ENCODE data around the gene CELSR2. TPM values are rescaled to one million over a fixed set of nuclear protein-coding genes. Genes with fewer than 3 reads are reported as not detected.
A peak's percentile ranks its signal among the peaks of the same experiment; 100 is the strongest.

Gene CELSR2
- polyA plus RNA-seq, 2 of the 4 experiments (the other 2 are of a cell fraction), result 2.5 to 5.9 TPM

DNA sequence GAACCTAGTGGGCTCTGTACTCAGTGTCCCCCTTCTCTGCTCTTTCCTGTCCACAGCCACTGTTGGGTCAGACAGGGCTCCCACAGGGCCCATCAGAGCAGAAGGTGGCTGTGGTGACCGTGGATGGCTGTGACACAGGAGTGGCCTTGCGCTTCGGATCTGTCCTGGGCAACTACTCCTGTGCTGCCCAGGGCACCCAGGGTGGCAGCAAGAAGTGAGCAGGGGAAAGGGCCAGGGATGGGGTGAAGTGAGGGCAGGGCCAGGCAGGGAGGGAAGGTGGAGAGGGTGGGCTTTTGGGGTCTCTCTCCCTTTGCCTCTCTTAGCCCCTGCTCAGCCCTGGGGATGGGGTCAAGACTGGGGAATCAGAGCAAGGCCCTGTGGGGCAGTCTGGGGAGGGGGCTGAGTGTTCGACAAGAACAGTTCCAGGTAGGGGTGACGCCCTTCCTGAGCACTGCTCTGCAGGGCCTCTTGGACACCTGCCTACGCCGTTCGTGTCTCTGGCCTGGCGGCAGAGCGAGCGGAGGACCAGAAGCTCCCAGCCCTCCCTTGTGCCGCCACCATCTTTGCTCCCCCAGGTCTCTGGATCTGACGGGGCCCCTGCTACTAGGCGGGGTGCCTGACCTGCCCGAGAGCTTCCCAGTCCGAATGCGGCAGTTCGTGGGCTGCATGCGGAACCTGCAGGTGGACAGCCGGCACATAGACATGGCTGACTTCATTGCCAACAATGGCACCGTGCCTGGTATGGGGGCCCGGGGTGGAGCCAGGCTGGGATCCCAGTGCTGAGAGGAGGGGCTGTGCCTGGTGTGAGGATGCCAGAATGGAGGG, 13.1 kb downstream of the CELSR2 start:
- no peak overlapping the region for H3K4me2 ChIP-seq
- DNase-seq (ENCODE audit: low read depth in 1 of 2, low spot score in 1 of 2) (no peak), ATAC-seq (no peak), FAIRE-seq (no peak)
- H3K4me3 ChIP-seq, result no peak overlapping the region
- H3K9me3 ChIP-seq, result no peaks in the 10 kb centered on the region
- TF ChIP-seq RFX5 (IDR thresholded peaks at IDR 0.05) (no peak), MYC (IDR thresholded peaks at IDR 0.05; ENCODE audit: borderline replicate concordance, low read length) (no peak), KDM1A (IDR thresholded peaks at IDR 0.05; ENCODE audit: low read depth) (no peak), TP53 (CRISPR knock-in tag; IDR thresholded peaks at IDR 0.05) (no peak), HOXB5 (CRISPR knock-in tag; IDR thresholded peaks at IDR 0.05) (no peak), RCOR1 (IDR thresholded peaks at IDR 0.05; ENCODE audit: low read depth, low read length) (no peak), ZNF302 (CRISPR knock-in tag; IDR thresholded peaks at IDR 0.05) (no peak), CBX8 (IDR thresholded peaks at IDR 0.05) (no peak), HEYL (CRISPR knock-in tag; IDR thresholded peaks at IDR 0.05) (no peak), NPAS2 (CRISPR knock-in tag; IDR thresholded peaks at IDR 0.05; ENCODE audit: borderline replicate concordance) (no peak)
- TF ChIP-seq, protein P1, sequence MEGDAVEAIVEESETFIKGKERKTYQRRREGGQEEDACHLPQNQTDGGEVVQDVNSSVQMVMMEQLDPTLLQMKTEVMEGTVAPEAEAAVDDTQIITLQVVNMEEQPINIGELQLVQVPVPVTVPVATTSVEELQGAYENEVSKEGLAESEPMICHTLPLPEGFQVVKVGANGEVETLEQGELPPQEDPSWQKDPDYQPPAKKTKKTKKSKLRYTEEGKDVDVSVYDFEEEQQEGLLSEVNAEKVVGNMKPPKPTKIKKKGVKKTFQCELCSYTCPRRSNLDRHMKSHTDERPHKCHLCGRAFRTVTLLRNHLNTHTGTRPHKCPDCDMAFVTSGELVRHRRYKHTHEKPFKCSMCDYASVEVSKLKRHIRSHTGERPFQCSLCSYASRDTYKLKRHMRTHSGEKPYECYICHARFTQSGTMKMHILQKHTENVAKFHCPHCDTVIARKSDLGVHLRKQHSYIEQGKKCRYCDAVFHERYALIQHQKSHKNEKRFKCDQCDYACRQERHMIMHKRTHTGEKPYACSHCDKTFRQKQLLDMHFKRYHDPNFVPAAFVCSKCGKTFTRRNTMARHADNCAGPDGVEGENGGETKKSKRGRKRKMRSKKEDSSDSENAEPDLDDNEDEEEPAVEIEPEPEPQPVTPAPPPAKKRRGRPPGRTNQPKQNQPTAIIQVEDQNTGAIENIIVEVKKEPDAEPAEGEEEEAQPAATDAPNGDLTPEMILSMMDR (IDR thresholded peaks at IDR 0.05), result no peak
- no peak overlapping the region for H3K27ac ChIP-seq
- ChIA-PET POLR2A (no interaction called here), CTCF (interaction anchor here (0.6 to 4.1 kb wide), 11 partner anchors 9 to 270 kb away, joined by 3 to 69 read pairs (median 5); partner anchors contain the start of gene SORT1)
- H3K4me1 ChIP-seq, result no peaks in the 10 kb centered on the region; the same call in 2 of the 3 replicates
- 84% methylated on average over 7 of the region's 22 CpGs for WGBS (ENCODE audit: missing lambda C conversion rate)

DNA sequence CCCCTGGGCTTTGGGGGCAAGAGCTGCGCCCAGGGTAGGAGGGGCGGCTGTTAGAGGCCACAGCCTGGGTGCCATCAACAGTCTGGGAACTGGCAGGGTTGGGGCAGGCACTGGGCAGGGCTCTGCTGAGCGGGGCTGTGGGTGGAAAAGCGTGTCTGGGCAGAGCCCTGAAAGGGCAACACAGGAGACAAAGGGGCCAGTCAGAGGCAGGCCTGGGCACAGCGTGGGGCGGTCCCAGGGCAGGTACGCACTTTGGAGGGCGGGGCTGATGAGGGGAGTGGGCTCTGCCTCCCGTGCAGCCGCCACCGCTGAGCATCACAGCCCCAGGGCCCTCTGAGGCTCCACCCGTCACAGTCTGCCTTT, 13.9 kb downstream of the CELSR2 start:
- WGBS (ENCODE audit: missing lambda C conversion rate), result 90% methylated on average over 2 of the region's 12 CpGs
- DNase-seq (ENCODE audit: low read depth in 1 of 2, low spot score in 1 of 2) (no peak), FAIRE-seq (no peak), ATAC-seq (peak; percentile 11 to 21; a peak in 4 of 6 replicates)
- H3K4me3 ChIP-seq, result no peak overlapping the region
- ChIA-PET POLR2A (no interaction called here), CTCF (interaction anchor here (0.6 to 4.1 kb wide), 20 partner anchors 10 to 269 kb away, joined by 3 to 69 read pairs (median 4); partner anchors contain the start of genes CELSR2, PSRC1, SARS1 and SORT1)
- no peak overlapping the region for H3K4me2 ChIP-seq
- no peaks in the 10 kb centered on the region; the same call in 2 of the 3 replicates for H3K4me1 ChIP-seq
- H3K9me3 ChIP-seq, result no peaks in the 10 kb centered on the region
- TF ChIP-seq RCOR1 (IDR thresholded peaks at IDR 0.05; ENCODE audit: low read depth, low read length) (no peak), POLR2A (IDR thresholded peaks at IDR 0.05; ENCODE audit: low read length) (no peak), ESRRA (IDR thresholded peaks at IDR 0.05; ENCODE audit: borderline replicate concordance, low read length) (no peak), RAD21 (conservative IDR thresholded peaks at IDR 0.05 in 1 of 2, IDR thresholded peaks at IDR 0.05 in 1 of 2) (no peak), HOXB5 (CRISPR knock-in tag; IDR thresholded peaks at IDR 0.05) (no peak), MAZ (IDR thresholded peaks at IDR 0.05; ENCODE audit: borderline replicate concordance, low read depth, low read length) (no peak), NFE2L2 (conservative IDR thresholded peaks at IDR 0.05; ENCODE audit: low read length) (no peak), POLR2AphosphoS2 (conservative IDR thresholded peaks at IDR 0.05; ENCODE audit: low read length) (no peak), SMC3 (IDR thresholded peaks at IDR 0.05) (no peak), EHMT2 (IDR thresholded peaks at IDR 0.05; ENCODE audit: low read depth) (no peak), EHF (CRISPR knock-in tag; IDR thresholded peaks at IDR 0.05) (no peak), FOSB (CRISPR knock-in tag; IDR thresholded peaks at IDR 0.05) (no peak)
- TF ChIP-seq, protein P2, sequence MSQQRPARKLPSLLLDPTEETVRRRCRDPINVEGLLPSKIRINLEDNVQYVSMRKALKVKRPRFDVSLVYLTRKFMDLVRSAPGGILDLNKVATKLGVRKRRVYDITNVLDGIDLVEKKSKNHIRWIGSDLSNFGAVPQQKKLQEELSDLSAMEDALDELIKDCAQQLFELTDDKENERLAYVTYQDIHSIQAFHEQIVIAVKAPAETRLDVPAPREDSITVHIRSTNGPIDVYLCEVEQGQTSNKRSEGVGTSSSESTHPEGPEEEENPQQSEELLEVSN (IDR thresholded peaks at IDR 0.05; ENCODE audit: borderline replicate concordance, low read depth), result no peak
- TF ChIP-seq, protein P3, sequence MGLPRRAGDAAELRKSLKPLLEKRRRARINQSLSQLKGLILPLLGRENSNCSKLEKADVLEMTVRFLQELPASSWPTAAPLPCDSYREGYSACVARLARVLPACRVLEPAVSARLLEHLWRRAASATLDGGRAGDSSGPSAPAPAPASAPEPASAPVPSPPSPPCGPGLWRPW (IDR thresholded peaks at IDR 0.05), result no peak
- TF ChIP-seq, protein P4, sequence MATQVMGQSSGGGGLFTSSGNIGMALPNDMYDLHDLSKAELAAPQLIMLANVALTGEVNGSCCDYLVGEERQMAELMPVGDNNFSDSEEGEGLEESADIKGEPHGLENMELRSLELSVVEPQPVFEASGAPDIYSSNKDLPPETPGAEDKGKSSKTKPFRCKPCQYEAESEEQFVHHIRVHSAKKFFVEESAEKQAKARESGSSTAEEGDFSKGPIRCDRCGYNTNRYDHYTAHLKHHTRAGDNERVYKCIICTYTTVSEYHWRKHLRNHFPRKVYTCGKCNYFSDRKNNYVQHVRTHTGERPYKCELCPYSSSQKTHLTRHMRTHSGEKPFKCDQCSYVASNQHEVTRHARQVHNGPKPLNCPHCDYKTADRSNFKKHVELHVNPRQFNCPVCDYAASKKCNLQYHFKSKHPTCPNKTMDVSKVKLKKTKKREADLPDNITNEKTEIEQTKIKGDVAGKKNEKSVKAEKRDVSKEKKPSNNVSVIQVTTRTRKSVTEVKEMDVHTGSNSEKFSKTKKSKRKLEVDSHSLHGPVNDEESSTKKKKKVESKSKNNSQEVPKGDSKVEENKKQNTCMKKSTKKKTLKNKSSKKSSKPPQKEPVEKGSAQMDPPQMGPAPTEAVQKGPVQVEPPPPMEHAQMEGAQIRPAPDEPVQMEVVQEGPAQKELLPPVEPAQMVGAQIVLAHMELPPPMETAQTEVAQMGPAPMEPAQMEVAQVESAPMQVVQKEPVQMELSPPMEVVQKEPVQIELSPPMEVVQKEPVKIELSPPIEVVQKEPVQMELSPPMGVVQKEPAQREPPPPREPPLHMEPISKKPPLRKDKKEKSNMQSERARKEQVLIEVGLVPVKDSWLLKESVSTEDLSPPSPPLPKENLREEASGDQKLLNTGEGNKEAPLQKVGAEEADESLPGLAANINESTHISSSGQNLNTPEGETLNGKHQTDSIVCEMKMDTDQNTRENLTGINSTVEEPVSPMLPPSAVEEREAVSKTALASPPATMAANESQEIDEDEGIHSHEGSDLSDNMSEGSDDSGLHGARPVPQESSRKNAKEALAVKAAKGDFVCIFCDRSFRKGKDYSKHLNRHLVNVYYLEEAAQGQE (IDR thresholded peaks at IDR 0.05), result no peak
- TF ChIP-seq, protein P5, sequence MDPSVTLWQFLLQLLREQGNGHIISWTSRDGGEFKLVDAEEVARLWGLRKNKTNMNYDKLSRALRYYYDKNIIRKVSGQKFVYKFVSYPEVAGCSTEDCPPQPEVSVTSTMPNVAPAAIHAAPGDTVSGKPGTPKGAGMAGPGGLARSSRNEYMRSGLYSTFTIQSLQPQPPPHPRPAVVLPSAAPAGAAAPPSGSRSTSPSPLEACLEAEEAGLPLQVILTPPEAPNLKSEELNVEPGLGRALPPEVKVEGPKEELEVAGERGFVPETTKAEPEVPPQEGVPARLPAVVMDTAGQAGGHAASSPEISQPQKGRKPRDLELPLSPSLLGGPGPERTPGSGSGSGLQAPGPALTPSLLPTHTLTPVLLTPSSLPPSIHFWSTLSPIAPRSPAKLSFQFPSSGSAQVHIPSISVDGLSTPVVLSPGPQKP (IDR thresholded peaks at IDR 0.05; ENCODE audit: low read depth, low read length), result no peak
- TF ChIP-seq, protein P6, sequence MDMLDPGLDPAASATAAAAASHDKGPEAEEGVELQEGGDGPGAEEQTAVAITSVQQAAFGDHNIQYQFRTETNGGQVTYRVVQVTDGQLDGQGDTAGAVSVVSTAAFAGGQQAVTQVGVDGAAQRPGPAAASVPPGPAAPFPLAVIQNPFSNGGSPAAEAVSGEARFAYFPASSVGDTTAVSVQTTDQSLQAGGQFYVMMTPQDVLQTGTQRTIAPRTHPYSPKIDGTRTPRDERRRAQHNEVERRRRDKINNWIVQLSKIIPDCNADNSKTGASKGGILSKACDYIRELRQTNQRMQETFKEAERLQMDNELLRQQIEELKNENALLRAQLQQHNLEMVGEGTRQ (IDR thresholded peaks at IDR 0.05), result no peak
- TF ChIP-seq, protein P7, sequence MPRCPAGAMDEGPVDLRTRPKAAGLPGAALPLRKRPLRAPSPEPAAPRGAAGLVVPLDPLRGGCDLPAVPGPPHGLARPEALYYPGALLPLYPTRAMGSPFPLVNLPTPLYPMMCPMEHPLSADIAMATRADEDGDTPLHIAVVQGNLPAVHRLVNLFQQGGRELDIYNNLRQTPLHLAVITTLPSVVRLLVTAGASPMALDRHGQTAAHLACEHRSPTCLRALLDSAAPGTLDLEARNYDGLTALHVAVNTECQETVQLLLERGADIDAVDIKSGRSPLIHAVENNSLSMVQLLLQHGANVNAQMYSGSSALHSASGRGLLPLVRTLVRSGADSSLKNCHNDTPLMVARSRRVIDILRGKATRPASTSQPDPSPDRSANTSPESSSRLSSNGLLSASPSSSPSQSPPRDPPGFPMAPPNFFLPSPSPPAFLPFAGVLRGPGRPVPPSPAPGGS (IDR thresholded peaks at IDR 0.05), result no peak
- H3K27ac ChIP-seq, result peak overlapping the region in 1 of 2 experiments; percentile 57; a peak in 2 of 6 replicates

Data from A549 (cell line).